Neural cell (in vitro differentiated cells): Measurements from ENCODE around the gene LSAMP. TPM values are rescaled to one million over a fixed set of nuclear protein-coding genes. Genes with fewer than 3 reads are reported as not detected.

Source experiments
- H2AFZ ChIP-seq: fragments of 200-600, 300-800 bp; sonication (generic), shearing (Covaris generic); 2 replicates; pipeline ENCODE4 v1.6.0; 2014; ENCODE audit warnings: low read depth, mild to moderate bottlenecking, antibody characterized with exemption, low read length, moderate library complexity
- H3F3A ChIP-seq: fragments of 200-600 bp; shearing (Covaris generic); 2 replicates; pipeline ENCODE4 v1.6.1; 2016; ENCODE audit warnings: mild to moderate bottlenecking, moderate library complexity, mixed read lengths, antibody characterized with exemption, low read length; ENCODE audit not compliant: insufficient read depth, poor library complexity, severe bottlenecking
- H3K27ac ChIP-seq: fragments of 200-600, 300-800 bp; sonication (generic), shearing (Covaris generic); 2 replicates; pipeline ENCODE4 v1.5.1; 2014; ENCODE audit warnings: mild to moderate bottlenecking, low read length, moderate library complexity
- H3K27me3 ChIP-seq: fragments of 300-800, 200-600 bp; sonication (generic), shearing (Covaris generic); 2 replicates; pipeline ENCODE4 v1.6.0; 2014; ENCODE audit warnings: mild to moderate bottlenecking, low read depth, low read length, moderate library complexity; ENCODE audit not compliant: insufficient read depth
- H3K36me3 ChIP-seq: fragments of 300-800, 200-600 bp; sonication (generic), shearing (Covaris generic); 2 replicates; pipeline ENCODE4 v1.5.1; 2014; ENCODE audit warnings: mild to moderate bottlenecking, antibody characterized with exemption, low read length, moderate library complexity; ENCODE audit not compliant: insufficient read depth
- H3K4me2 ChIP-seq: fragments of 300-800, 200-600 bp; sonication (generic), shearing (Covaris generic); 2 replicates; pipeline ENCODE4 v1.6.0; 2014; ENCODE audit warnings: mild to moderate bottlenecking, low read length
- H3K4me3 ChIP-seq: fragments of 300-800, 200-600 bp; sonication (generic), shearing (Covaris generic); 2 replicates; pipeline ENCODE4 v1.5.1; 2014; ENCODE audit warnings: mild to moderate bottlenecking, low read length, moderate library complexity
- H3K79me2 ChIP-seq: fragments of 200-600 bp; shearing (Covaris generic); replicated peaks from 2 replicates; pipeline ENCODE4 v1.6.0; 2014; ENCODE audit warnings: mild to moderate bottlenecking, low read length, moderate library complexity; ENCODE audit not compliant: insufficient read depth
- H3K9ac ChIP-seq: fragments of 300-800, 200-600 bp; sonication (generic), shearing (Covaris generic); 2 replicates; pipeline ENCODE4 v1.6.1; 2016; ENCODE audit warnings: mild to moderate bottlenecking, low read length, mixed read lengths
- H3K9me2 ChIP-seq: fragments of 200-600 bp; shearing (Covaris generic); 2 replicates; pipeline ENCODE4 v1.6.1; 2016; ENCODE audit warnings: mild to moderate bottlenecking, low read length, mixed read lengths; ENCODE audit not compliant: insufficient read depth
- H3K9me3 ChIP-seq: fragments of 200-600, 300-800 bp; sonication (generic), shearing (Covaris generic); 2 replicates; pipeline ENCODE4 v1.6.1; 2016; ENCODE audit warnings: mild to moderate bottlenecking, mixed run types, low read length, moderate library complexity, mixed read lengths
- H4K20me1 ChIP-seq: fragments of 200-600 bp; shearing (Covaris generic); 2 replicates; pipeline ENCODE4 v1.6.1; 2016; ENCODE audit warnings: mild to moderate bottlenecking, mixed run types; ENCODE audit not compliant: insufficient read depth
- EP300 ChIP-seq: fragments of 450-650 bp; conservative IDR thresholded peaks from 2 replicates; pipeline ENCODE4 v1.6.1; 2014; ENCODE audit warnings: antibody characterized with exemption, mild to moderate bottlenecking, moderate library complexity; ENCODE audit not compliant: poor library complexity, severe bottlenecking
- EZH2 ChIP-seq: fragments of 200-600, 300-800 bp; shearing (Covaris generic), sonication (generic); IDR thresholded peaks from 2 replicates; pipeline ENCODE4 v1.6.1; 2014; ENCODE audit warnings: antibody characterized with exemption, low read length, borderline replicate concordance, mild to moderate bottlenecking; ENCODE audit not compliant: insufficient read depth, poor library complexity, severe bottlenecking
- MXI1 ChIP-seq: fragments of 450-650 bp; conservative IDR thresholded peaks from 2 replicates; pipeline ENCODE4 v1.6.1; 2014; ENCODE audit warnings: antibody characterized with exemption, mild to moderate bottlenecking; ENCODE audit not compliant: poor library complexity, severe bottlenecking
- POLR2AphosphoS5 ChIP-seq: IDR thresholded peaks from 2 replicates; pipeline ENCODE4 v1.6.1; 2012
- RAD21 ChIP-seq: fragments of 450-650 bp; conservative IDR thresholded peaks from 2 replicates; pipeline ENCODE4 v1.6.1; 2014; ENCODE audit warnings: antibody characterized with exemption, mild to moderate bottlenecking, moderate library complexity
- REST ChIP-seq: IDR thresholded peaks from 2 replicates; pipeline ENCODE4 v1.6.1; 2012; ENCODE audit warnings: borderline replicate concordance
- SMC3 ChIP-seq: fragments of 450-650 bp; conservative IDR thresholded peaks from 2 replicates; pipeline ENCODE4 v1.6.1; 2014; ENCODE audit warnings: antibody characterized with exemption, mild to moderate bottlenecking, moderate library complexity; ENCODE audit not compliant: poor library complexity
- TAF1 ChIP-seq: IDR thresholded peaks from 2 replicates; pipeline ENCODE4 v1.6.1; 2012; ENCODE audit warnings: low read depth
- polyA plus RNA-seq: library from polyadenylated mRNA; depleted of rRNA; stranded (reverse); fragments of >200 nt; gene quantifications from 2 replicates; pipeline ENCODE4 v1.2.3, GENCODE V29; 2014
- TF ChIP-seq, protein P1 (sequence below): fragments of 450-650 bp; IDR thresholded peaks from 2 replicates; pipeline ENCODE4 v1.5.1; 2014; ENCODE audit warnings: antibody characterized with exemption, mild to moderate bottlenecking, moderate library complexity; ENCODE audit not compliant: poor library complexity, severe bottlenecking

LSAMP gene
- polyA plus RNA-seq, 1 donor from 2014 or later = 93.6 TPM

DNA sequence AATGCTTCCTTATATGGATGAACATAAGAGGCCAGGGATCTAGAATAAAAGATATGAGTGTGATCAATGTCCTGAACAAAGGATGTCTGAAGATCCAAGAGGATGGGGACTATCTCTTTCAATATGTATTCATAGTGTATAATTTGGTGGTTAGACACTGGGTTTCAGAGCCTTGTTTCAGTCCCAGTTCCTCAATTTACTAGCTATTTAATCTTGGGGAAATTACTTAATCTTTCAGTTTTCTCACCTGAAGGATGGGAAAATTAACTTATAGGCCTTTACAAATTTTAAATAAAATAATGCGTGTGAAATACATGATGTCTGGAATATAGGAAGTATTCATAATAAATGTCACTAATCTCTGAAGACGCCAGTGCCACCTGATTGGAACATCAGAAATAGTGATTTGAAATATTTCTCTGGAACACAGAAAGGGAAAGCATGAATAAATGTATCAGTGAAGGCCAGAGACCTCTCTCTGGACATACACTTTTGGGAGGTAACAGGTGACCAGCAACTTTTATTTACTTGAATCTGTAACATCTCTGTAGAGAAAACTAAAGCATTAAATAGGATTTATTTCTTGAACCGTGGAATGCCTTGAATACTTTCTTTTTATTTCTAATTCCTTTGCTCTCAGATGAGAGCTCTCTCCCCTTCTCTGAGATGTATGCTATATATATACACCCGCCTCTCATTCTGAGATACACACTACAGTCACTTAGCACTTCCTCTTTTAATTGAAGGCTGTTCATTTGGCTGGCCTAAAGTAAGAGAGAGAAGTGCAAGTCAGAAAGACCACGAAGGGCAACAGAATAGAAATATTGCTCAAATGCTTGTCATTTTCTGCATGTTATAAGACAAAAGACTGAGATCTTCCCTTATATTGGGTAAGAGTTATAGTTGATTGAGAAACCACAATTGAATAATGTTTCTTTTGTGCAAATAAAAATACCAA, 407.1 kb downstream of the LSAMP start:
- no peaks in the 10 kb centered on the region for H3K9me3 ChIP-seq
- H3K27me3 ChIP-seq = no peaks in the 10 kb centered on the region

GRCh38 chr3:116035429-116035828, 409.9 kb downstream of the LSAMP start:
- Histone ChIP-seq H3K27me3 (no peaks in the 10 kb centered on the region), H3K4me2 (no peak overlapping the region), H2AFZ (no peak overlapping the region), H3F3A (no peaks in the 10 kb centered on the region), H3K9me2 (no peaks in the 10 kb centered on the region), H3K9me3 (no peaks in the 10 kb centered on the region), H4K20me1 (no peaks in the 10 kb centered on the region), H3K36me3 (no peaks in the 10 kb centered on the region), H3K79me2 (no peaks in the 10 kb centered on the region), H3K9ac (no peak overlapping the region), H3K27ac (no peak overlapping the region), H3K4me3 (no peak overlapping the region)
- TF ChIP-seq REST (no peak), EZH2 (no peak), RAD21 (no peak), MXI1 (no peak), SMC3 (no peak), TAF1 (no peak), EP300 (no peak), POLR2AphosphoS5 (no peak)
- TF ChIP-seq, protein P1, sequence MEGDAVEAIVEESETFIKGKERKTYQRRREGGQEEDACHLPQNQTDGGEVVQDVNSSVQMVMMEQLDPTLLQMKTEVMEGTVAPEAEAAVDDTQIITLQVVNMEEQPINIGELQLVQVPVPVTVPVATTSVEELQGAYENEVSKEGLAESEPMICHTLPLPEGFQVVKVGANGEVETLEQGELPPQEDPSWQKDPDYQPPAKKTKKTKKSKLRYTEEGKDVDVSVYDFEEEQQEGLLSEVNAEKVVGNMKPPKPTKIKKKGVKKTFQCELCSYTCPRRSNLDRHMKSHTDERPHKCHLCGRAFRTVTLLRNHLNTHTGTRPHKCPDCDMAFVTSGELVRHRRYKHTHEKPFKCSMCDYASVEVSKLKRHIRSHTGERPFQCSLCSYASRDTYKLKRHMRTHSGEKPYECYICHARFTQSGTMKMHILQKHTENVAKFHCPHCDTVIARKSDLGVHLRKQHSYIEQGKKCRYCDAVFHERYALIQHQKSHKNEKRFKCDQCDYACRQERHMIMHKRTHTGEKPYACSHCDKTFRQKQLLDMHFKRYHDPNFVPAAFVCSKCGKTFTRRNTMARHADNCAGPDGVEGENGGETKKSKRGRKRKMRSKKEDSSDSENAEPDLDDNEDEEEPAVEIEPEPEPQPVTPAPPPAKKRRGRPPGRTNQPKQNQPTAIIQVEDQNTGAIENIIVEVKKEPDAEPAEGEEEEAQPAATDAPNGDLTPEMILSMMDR = no peak

More for the DNA sequence above, 407.1 kb downstream of the LSAMP start:
- Histone ChIP-seq H3K79me2 (no peaks in the 10 kb centered on the region), H3K9ac (no peak overlapping the region), H4K20me1 (no peaks in the 10 kb centered on the region), H3K4me2 (no peak overlapping the region), H3K9me2 (no peaks in the 10 kb centered on the region), H3K4me3 (no peak overlapping the region), H3K36me3 (no peaks in the 10 kb centered on the region), H3F3A (no peaks in the 10 kb centered on the region), H3K27ac (no peak overlapping the region), H2AFZ (no peak overlapping the region)
- TF ChIP-seq RAD21 = no peak
- no peak for TF ChIP-seq EZH2
- no peak for TF ChIP-seq SMC3
